ENCODE data around the gene HOXC6.

HOXC6 gene

GRCh38 chr12:54002278-54002914 is 25.8 kb upstream of the HOXC6 start:
- Histone ChIP-seq H3K9me3 (ENCODE audit: control insufficient read depth in 5 of 5, low read length in 5 of 5) (no peaks in the 10 kb centered on the region), H3K4me3 (ENCODE audit: low read depth in 1 of 5, low read length in 5 of 5) (peak overlapping the region in 4 of 5 donors; percentile 27 to 85 (median 71)), H3K36me3 (ENCODE audit: control insufficient read depth in 5 of 5, insufficient read depth in 5 of 5, low read length in 5 of 5) (no peaks in the 10 kb centered on the region), H3K27me3 (ENCODE audit: control insufficient read depth in 5 of 5, insufficient read depth in 4 of 5, low read length in 5 of 5) (peaks cover 0 to 51% (median 27%) of the 10 kb centered on the region in 5 donors), H3K9ac (ENCODE audit: low read length in 5 of 5) (peak overlapping the region in 4 of 5 donors; percentile 0 to 98 (median 68)), H3K27ac (ENCODE audit: low read depth, low read length) (peak overlapping the region; percentile 98), H3K4me1 (ENCODE audit: control insufficient read depth in 5 of 5, insufficient read depth in 5 of 5, low read length in 5 of 5) (peaks cover 4 to 93% (median 84%) of the 10 kb centered on the region in 5 donors)

- Histone ChIP-seq H3K36me3 (ENCODE audit: control insufficient read depth in 5 of 5, insufficient read depth in 5 of 5, low read length in 5 of 5) (no peaks in the 10 kb centered on the region), H3K4me1 (ENCODE audit: control insufficient read depth in 5 of 5, insufficient read depth in 5 of 5, low read length in 5 of 5) (peaks cover 4 to 92% (median 82%) of the 10 kb centered on the region in 5 donors), H3K27me3 (ENCODE audit: control insufficient read depth in 5 of 5, insufficient read depth in 4 of 5, low read length in 5 of 5) (peaks cover 2 to 50% (median 26%) of the 10 kb centered on the region in 5 donors), H3K9me3 (ENCODE audit: control insufficient read depth in 5 of 5, low read length in 5 of 5) (no peaks in the 10 kb centered on the region), H3K4me3 (ENCODE audit: low read depth in 1 of 5, low read length in 5 of 5) (peak overlapping the region in 2 of 5 donors; percentile 68 to 74), H3K27ac (ENCODE audit: low read depth, low read length) (peak overlapping the region; percentile 98), H3K9ac (ENCODE audit: low read length in 5 of 5) (peak overlapping the region in 4 of 5 donors; percentile 0 to 98 (median 68))
Observed at GRCh38 chr12:54002915-54003389, 25.3 kb upstream of the HOXC6 start.

- peak overlapping the region in 2 of 5 donors; percentile 72 to 86 for H3K9ac ChIP-seq (ENCODE audit: low read length in 5 of 5)
- H3K27me3 ChIP-seq (ENCODE audit: control insufficient read depth in 5 of 5, insufficient read depth in 4 of 5, low read length in 5 of 5), result peaks cover 4 to 51% (median 28%) of the 10 kb centered on the region in 5 donors
- no peaks in the 10 kb centered on the region for H3K9me3 ChIP-seq (ENCODE audit: control insufficient read depth in 5 of 5, low read length in 5 of 5)
- no peaks in the 10 kb centered on the region for H3K36me3 ChIP-seq (ENCODE audit: control insufficient read depth in 5 of 5, insufficient read depth in 5 of 5, low read length in 5 of 5)
- peak overlapping the region; percentile 78 for H3K27ac ChIP-seq (ENCODE audit: low read depth, low read length)
- H3K4me1 ChIP-seq (ENCODE audit: control insufficient read depth in 5 of 5, insufficient read depth in 5 of 5, low read length in 5 of 5), result peaks cover 4 to 91% (median 81%) of the 10 kb centered on the region in 5 donors
- H3K4me3 ChIP-seq (ENCODE audit: low read depth in 1 of 5, low read length in 5 of 5), result peak overlapping the region in 1 of 5 donors; percentile 37
Observed at GRCh38 chr12:54003625-54004024, 24.6 kb upstream of the HOXC6 start.

- Histone ChIP-seq H3K4me3 (ENCODE audit: low read depth in 1 of 5, low read length in 5 of 5) (peak overlapping the region; percentile 29 to 62 (median 58)), H3K27ac (ENCODE audit: low read depth, low read length) (peak overlapping the region; percentile 78), H3K9ac (ENCODE audit: low read length in 5 of 5) (peak overlapping the region in 4 of 5 donors; percentile 33 to 92 (median 80)), H3K36me3 (ENCODE audit: control insufficient read depth in 5 of 5, insufficient read depth in 5 of 5, low read length in 5 of 5) (no peaks in the 10 kb centered on the region), H3K4me1 (ENCODE audit: control insufficient read depth in 5 of 5, insufficient read depth in 5 of 5, low read length in 5 of 5) (peaks cover 4 to 86% (median 77%) of the 10 kb centered on the region in 5 donors), H3K27me3 (ENCODE audit: control insufficient read depth in 5 of 5, insufficient read depth in 4 of 5, low read length in 5 of 5) (peaks cover 4 to 51% (median 28%) of the 10 kb centered on the region in 5 donors), H3K9me3 (ENCODE audit: control insufficient read depth in 5 of 5, low read length in 5 of 5) (no peaks in the 10 kb centered on the region)
Observed at GRCh38 chr12:54004063-54004840, 24.0 kb upstream of the HOXC6 start.

GRCh38 chr12:54004841-54005530 is 23.3 kb upstream of the HOXC6 start:
- peaks cover 4 to 49% (median 26%) of the 10 kb centered on the region in 5 donors for H3K27me3 ChIP-seq (ENCODE audit: control insufficient read depth in 5 of 5, insufficient read depth in 4 of 5, low read length in 5 of 5)
- H3K36me3 ChIP-seq (ENCODE audit: control insufficient read depth in 5 of 5, insufficient read depth in 5 of 5, low read length in 5 of 5), result no peaks in the 10 kb centered on the region
- peak overlapping the region; percentile 78 for H3K27ac ChIP-seq (ENCODE audit: low read depth, low read length)
- H3K4me1 ChIP-seq (ENCODE audit: control insufficient read depth in 5 of 5, insufficient read depth in 5 of 5, low read length in 5 of 5), result peaks cover 4 to 93% (median 77%) of the 10 kb centered on the region in 5 donors
- no peaks in the 10 kb centered on the region for H3K9me3 ChIP-seq (ENCODE audit: control insufficient read depth in 5 of 5, low read length in 5 of 5)
- H3K4me3 ChIP-seq (ENCODE audit: low read depth in 1 of 5, low read length in 5 of 5), result peak overlapping the region; percentile 51 to 62 (median 58)
- peak overlapping the region; percentile 44 to 92 (median 73) for H3K9ac ChIP-seq (ENCODE audit: low read length in 5 of 5)

GRCh38 chr12:54005531-54005852 is 22.7 kb upstream of the HOXC6 start:
- Histone ChIP-seq H3K36me3 (ENCODE audit: control insufficient read depth in 5 of 5, insufficient read depth in 5 of 5, low read length in 5 of 5) (no peaks in the 10 kb centered on the region), H3K4me1 (ENCODE audit: control insufficient read depth in 5 of 5, insufficient read depth in 5 of 5, low read length in 5 of 5) (peaks cover 4 to 93% (median 83%) of the 10 kb centered on the region in 5 donors), H3K4me3 (ENCODE audit: low read depth in 1 of 5, low read length in 5 of 5) (peak overlapping the region; percentile 51 to 62 (median 58)), H3K9ac (ENCODE audit: low read length in 5 of 5) (peak overlapping the region; percentile 44 to 92 (median 79)), H3K27ac (ENCODE audit: low read depth, low read length) (peak overlapping the region; percentile 78), H3K9me3 (ENCODE audit: control insufficient read depth in 5 of 5, low read length in 5 of 5) (no peaks in the 10 kb centered on the region), H3K27me3 (ENCODE audit: control insufficient read depth in 5 of 5, insufficient read depth in 4 of 5, low read length in 5 of 5) (peaks cover 4 to 44% (median 22%) of the 10 kb centered on the region in 5 donors)

- H3K9ac ChIP-seq (ENCODE audit: low read length in 5 of 5), result peak overlapping the region; percentile 35 to 92 (median 79)
- H3K36me3 ChIP-seq (ENCODE audit: control insufficient read depth in 5 of 5, insufficient read depth in 5 of 5, low read length in 5 of 5), result no peaks in the 10 kb centered on the region
- peaks cover 5 to 92% (median 83%) of the 10 kb centered on the region in 5 donors for H3K4me1 ChIP-seq (ENCODE audit: control insufficient read depth in 5 of 5, insufficient read depth in 5 of 5, low read length in 5 of 5)
- H3K9me3 ChIP-seq (ENCODE audit: control insufficient read depth in 5 of 5, low read length in 5 of 5), result no peaks in the 10 kb centered on the region
- H3K27me3 ChIP-seq (ENCODE audit: control insufficient read depth in 5 of 5, insufficient read depth in 4 of 5, low read length in 5 of 5), result peaks cover 4 to 44% (median 17%) of the 10 kb centered on the region in 5 donors
- peak overlapping the region; percentile 51 to 72 (median 62) for H3K4me3 ChIP-seq (ENCODE audit: low read depth in 1 of 5, low read length in 5 of 5)
- peak overlapping the region; percentile 82 for H3K27ac ChIP-seq (ENCODE audit: low read depth, low read length)
Observed at GRCh38 chr12:54005853-54006558, 22.2 kb upstream of the HOXC6 start.

GRCh38 chr12:54006559-54007220 is 21.6 kb upstream of the HOXC6 start:
- H3K9ac ChIP-seq (ENCODE audit: low read length in 5 of 5), result peak overlapping the region; percentile 35 to 92 (median 75)
- H3K9me3 ChIP-seq (ENCODE audit: control insufficient read depth in 5 of 5, low read length in 5 of 5), result no peaks in the 10 kb centered on the region
- H3K36me3 ChIP-seq (ENCODE audit: control insufficient read depth in 5 of 5, insufficient read depth in 5 of 5, low read length in 5 of 5), result no peaks in the 10 kb centered on the region
- peak overlapping the region; percentile 82 for H3K27ac ChIP-seq (ENCODE audit: low read depth, low read length)
- H3K4me1 ChIP-seq (ENCODE audit: control insufficient read depth in 5 of 5, insufficient read depth in 5 of 5, low read length in 5 of 5), result peaks cover 3 to 92% (median 83%) of the 10 kb centered on the region in 5 donors
- H3K27me3 ChIP-seq (ENCODE audit: control insufficient read depth in 5 of 5, insufficient read depth in 4 of 5, low read length in 5 of 5), result peaks cover 4 to 44% (median 15%) of the 10 kb centered on the region in 5 donors
- H3K4me3 ChIP-seq (ENCODE audit: low read depth in 1 of 5, low read length in 5 of 5), result peak overlapping the region; percentile 51 to 72 (median 62)
